ENCODE data around the gene AFAP1L2. TPM values are rescaled to one million over a fixed set of nuclear protein-coding genes. Genes with fewer than 3 reads are reported as not detected.

Gene AFAP1L2
- total RNA-seq, 1 donor from 2014 or later: 0.98 TPM

GRCh38 chr10:114310346-114310745, 94.0 kb downstream of the AFAP1L2 start:
- no peak for TF ChIP-seq CTCF (IDR thresholded peaks at IDR 0.05; ENCODE audit: unreplicated experiment)
- no peaks in the 10 kb centered on the region for H3K9me3 Mint-ChIP-seq (ENCODE audit: low read depth)
- peaks cover 2% of the 10 kb centered on the region for H3K4me1 Mint-ChIP-seq (ENCODE audit: low read depth)
- no peaks in the 10 kb centered on the region for H3K36me3 Mint-ChIP-seq (ENCODE audit: insufficient read depth)
- H3K27me3 Mint-ChIP-seq: peaks cover 35% of the 10 kb centered on the region
- DNase-seq (ENCODE audit: low spot score, unreplicated experiment): no peak
- no peak overlapping the region for H3K27ac Mint-ChIP-seq
- no peak overlapping the region for H3K4me3 Mint-ChIP-seq (ENCODE audit: low read depth)

GRCh38 chr10:114309364-114309651, 95.0 kb downstream of the AFAP1L2 start:
- H3K27ac Mint-ChIP-seq: no peak overlapping the region
- H3K27me3 Mint-ChIP-seq: peaks cover 34% of the 10 kb centered on the region
- H3K36me3 Mint-ChIP-seq (ENCODE audit: insufficient read depth): no peaks in the 10 kb centered on the region
- no peak for DNase-seq (ENCODE audit: low spot score, unreplicated experiment)
- no peaks in the 10 kb centered on the region for H3K9me3 Mint-ChIP-seq (ENCODE audit: low read depth)
- H3K4me3 Mint-ChIP-seq (ENCODE audit: low read depth): no peak overlapping the region
- peaks cover 4% of the 10 kb centered on the region for H3K4me1 Mint-ChIP-seq (ENCODE audit: low read depth)
- TF ChIP-seq CTCF (IDR thresholded peaks at IDR 0.05; ENCODE audit: unreplicated experiment): no peak

DNA sequence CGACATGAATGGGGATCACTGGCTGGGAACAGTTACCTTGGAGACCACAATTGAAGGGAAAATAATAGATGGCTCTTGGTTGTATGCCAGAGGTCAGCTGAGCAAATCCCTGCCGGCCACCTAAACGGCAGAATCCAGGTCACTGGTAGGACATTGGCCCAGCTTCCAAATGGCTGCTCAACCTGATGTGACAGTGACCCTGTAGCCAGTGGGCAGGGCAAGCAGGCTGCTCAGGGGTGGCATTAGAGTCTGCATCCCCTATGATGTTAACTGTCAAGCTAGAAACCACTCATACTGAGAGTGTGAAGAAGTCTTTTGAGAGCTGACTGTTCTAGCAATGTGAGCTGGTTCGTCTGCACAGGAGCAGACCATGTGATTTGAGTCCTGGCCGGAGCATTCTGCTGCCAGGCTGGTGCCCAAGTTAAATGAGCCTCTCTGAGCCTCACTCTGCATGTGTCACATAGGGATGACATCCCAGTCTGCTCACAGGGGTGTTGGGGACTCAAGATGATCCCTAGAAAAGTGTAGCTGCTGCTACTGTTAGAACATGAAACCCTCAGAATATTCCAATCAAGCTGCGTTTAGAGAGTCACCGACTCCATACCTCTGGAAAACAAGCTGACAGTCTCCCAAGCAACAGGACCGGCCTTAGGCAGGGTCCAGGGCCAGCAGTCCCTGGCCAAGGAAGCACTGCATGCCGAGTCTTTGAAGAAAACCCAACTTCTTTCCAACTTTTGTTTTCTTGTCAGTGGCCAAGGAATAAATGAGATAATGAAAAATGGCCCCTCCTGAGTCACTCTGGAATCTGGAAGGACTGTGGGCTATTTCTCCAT, 95.6 kb downstream of the AFAP1L2 start:
- no peak overlapping the region for H3K27ac Mint-ChIP-seq
- no peak overlapping the region for H3K4me3 Mint-ChIP-seq (ENCODE audit: low read depth)
- no peak for DNase-seq (ENCODE audit: low spot score, unreplicated experiment)
- peaks cover 29% of the 10 kb centered on the region for H3K27me3 Mint-ChIP-seq
- no peaks in the 10 kb centered on the region for H3K9me3 Mint-ChIP-seq (ENCODE audit: low read depth)
- no peaks in the 10 kb centered on the region for H3K36me3 Mint-ChIP-seq (ENCODE audit: insufficient read depth)
- H3K4me1 Mint-ChIP-seq (ENCODE audit: low read depth): peaks cover 8% of the 10 kb centered on the region
- no peak for TF ChIP-seq CTCF (IDR thresholded peaks at IDR 0.05; ENCODE audit: unreplicated experiment)

- H3K27ac Mint-ChIP-seq: no peak overlapping the region
- H3K27me3 Mint-ChIP-seq: peaks cover 28% of the 10 kb centered on the region
- no peak for TF ChIP-seq CTCF (IDR thresholded peaks at IDR 0.05; ENCODE audit: unreplicated experiment)
These were observed 96.6 kb downstream of the AFAP1L2 start for GRCh38 chr10:114307731-114308130.

DNA sequence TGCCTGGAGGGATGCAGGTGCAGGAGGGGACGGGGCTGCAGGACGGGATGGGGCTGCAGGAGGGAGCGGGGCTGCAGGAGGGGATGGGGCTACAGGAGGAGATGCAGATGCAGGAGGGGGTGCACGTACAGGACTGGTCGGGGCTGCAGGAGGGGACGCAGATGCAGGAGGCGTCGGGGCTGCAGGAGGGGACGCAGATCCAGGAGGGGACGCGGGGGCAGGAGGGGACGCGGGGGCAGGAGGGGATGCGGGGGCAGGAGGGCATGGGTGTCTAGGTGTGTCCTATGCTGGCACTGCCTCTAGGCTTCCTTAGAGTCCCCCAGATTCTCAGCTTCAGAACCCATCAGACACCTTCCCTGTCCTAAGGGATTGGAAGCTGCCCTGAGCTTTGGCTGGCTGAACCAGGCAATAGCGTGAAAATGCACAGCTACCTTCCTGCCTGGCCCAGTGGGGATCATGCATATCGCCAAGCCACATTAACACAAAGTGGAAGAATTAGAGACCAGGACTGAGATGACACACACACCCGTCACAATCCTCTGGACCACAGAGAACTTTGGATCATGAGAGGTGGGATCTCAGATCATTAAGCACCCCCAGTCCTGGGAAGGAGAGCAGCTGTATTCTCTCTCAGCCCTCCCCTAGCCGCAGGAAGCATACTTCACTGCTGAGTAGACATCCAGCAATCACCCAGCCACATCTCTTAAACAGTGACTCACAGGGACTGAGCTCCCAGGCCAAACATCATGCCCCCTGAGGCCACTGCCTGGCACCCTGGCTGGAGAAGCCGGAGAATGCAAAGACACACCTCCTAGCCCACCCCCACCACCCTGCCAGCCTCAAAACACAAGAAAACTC, 98.0 kb downstream of the AFAP1L2 start:
- Mint-ChIP-seq H3K4me3 (ENCODE audit: low read depth) (no peak overlapping the region), H3K27me3 (peaks cover 24% of the 10 kb centered on the region), H3K4me1 (ENCODE audit: low read depth) (peaks cover 8% of the 10 kb centered on the region), H3K9me3 (ENCODE audit: low read depth) (no peaks in the 10 kb centered on the region), H3K27ac (no peak overlapping the region), H3K36me3 (ENCODE audit: insufficient read depth) (no peaks in the 10 kb centered on the region)
- TF ChIP-seq CTCF (IDR thresholded peaks at IDR 0.05; ENCODE audit: unreplicated experiment): no peak
- DNase-seq (ENCODE audit: low spot score, unreplicated experiment): no peak

More at GRCh38 chr10:114307731-114308130, 96.6 kb downstream of the AFAP1L2 start:
- H3K36me3 Mint-ChIP-seq (ENCODE audit: insufficient read depth): no peaks in the 10 kb centered on the region
- no peaks in the 10 kb centered on the region for H3K9me3 Mint-ChIP-seq (ENCODE audit: low read depth)
- no peak overlapping the region for H3K4me3 Mint-ChIP-seq (ENCODE audit: low read depth)
- peaks cover 8% of the 10 kb centered on the region for H3K4me1 Mint-ChIP-seq (ENCODE audit: low read depth)
- DNase-seq (ENCODE audit: low spot score, unreplicated experiment): no peak

Data from progenitor cell of endocrine pancreas (in vitro differentiated cells).